Retinal pigment epithelial cell (primary cell): ENCODE data around the gene VWA3B.

ENCODE experiments used
- DNase-seq: peaks from one replicate; pipeline ENCODE4 v3.0.0-alpha.2; 2010; ENCODE audit warnings: low read depth
- H3K4me3 ChIP-seq: 2 replicates; pipeline ENCODE4 v1.5.1; 2011; ENCODE audit warnings: mild to moderate bottlenecking, low read length, control low read depth, moderate library complexity
- CTCF ChIP-seq: conservative IDR thresholded peaks from 2 replicates; pipeline ENCODE4 v1.5.1; 2011; ENCODE audit warnings: low read depth, low read length, control low read depth, inconsistent platforms

VWA3B gene

GRCh38 chr2:98102878-98103277 is 15.9 kb downstream of the VWA3B start:
- H3K4me3 ChIP-seq: no peak overlapping the region
- no peak for TF ChIP-seq CTCF
- DNase-seq: no peak

GRCh38 chr2:98108110-98108509 is 21.1 kb downstream of the VWA3B start:
- H3K4me3 ChIP-seq: no peak overlapping the region
- DNase-seq: no peak
- no peak for TF ChIP-seq CTCF

GRCh38 chr2:98110741-98111140 is 23.8 kb downstream of the VWA3B start:
- H3K4me3 ChIP-seq: no peak overlapping the region
- TF ChIP-seq CTCF: no peak
- no peak for DNase-seq

DNA sequence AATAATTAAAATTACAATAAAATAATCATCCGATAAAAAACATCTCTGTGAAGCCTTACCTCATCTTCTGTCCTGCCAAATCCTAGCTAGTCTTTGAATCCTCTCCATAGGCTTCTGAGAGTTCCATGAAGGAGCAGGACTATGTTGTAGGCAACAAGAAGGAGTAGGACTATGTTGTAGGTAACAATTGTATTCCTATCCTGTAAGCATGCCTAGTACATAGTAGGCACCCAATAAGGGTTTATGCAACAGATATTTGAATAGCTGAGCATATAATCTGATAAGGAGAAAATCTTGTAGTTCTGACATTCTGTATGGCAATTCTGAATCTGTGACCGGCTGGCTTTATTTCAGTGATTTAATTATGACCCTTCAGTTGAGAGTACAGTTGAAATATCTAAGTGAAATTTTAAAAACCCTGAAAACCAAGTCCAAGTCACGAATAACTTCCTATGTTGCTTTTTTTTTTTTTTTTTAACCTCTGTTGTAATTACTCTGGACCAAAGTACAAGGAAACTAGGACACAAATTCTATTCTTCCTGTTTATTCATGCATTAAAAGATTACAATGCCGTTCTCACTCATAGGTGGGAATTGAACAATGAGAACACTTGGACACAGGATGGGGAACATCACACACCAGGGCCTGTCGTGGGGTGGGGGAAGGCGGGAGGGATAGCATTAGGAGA is 27.8 kb downstream of the VWA3B start:
- TF ChIP-seq CTCF: no peak
- H3K4me3 ChIP-seq: no peak overlapping the region
- no peak for DNase-seq

GRCh38 chr2:98118161-98118560 is 31.2 kb downstream of the VWA3B start:
- no peak for TF ChIP-seq CTCF
- DNase-seq: peak; percentile 1
- no peak overlapping the region for H3K4me3 ChIP-seq

- H3K4me3 ChIP-seq: no peak overlapping the region
- DNase-seq: no peak
- TF ChIP-seq CTCF: no peak
Observed at GRCh38 chr2:98118852-98119251, 31.9 kb downstream of the VWA3B start.

DNA sequence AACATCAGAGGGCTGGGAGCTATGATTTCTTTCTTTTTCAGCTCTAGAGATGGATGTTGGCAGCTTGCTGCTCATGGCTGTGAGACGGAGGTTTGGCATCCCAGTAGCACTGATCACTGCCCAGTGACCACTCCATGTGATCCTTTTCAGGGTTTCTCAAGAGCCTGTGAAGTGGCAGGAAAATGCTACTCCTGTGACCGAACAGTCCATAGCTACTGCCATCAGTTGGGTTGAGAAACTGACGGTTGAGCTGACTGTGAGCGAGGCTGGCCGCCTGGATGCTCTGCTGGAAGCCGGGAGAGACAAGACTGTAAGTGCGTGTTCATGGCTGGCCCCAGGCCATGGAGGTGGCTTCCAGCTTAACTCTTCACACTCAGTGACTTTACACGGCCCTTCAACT is 34.2 kb downstream of the VWA3B start:
- TF ChIP-seq CTCF: no peak
- no peak overlapping the region for H3K4me3 ChIP-seq
- no peak for DNase-seq
